ENCODE measurements around the gene XRN1.
"Not testable (repeated sequence)": the region's sequence is repeated elsewhere in the genome, so short reads cannot be mapped to it uniquely, and the experiment has no call there.

Gene XRN1, protein sequence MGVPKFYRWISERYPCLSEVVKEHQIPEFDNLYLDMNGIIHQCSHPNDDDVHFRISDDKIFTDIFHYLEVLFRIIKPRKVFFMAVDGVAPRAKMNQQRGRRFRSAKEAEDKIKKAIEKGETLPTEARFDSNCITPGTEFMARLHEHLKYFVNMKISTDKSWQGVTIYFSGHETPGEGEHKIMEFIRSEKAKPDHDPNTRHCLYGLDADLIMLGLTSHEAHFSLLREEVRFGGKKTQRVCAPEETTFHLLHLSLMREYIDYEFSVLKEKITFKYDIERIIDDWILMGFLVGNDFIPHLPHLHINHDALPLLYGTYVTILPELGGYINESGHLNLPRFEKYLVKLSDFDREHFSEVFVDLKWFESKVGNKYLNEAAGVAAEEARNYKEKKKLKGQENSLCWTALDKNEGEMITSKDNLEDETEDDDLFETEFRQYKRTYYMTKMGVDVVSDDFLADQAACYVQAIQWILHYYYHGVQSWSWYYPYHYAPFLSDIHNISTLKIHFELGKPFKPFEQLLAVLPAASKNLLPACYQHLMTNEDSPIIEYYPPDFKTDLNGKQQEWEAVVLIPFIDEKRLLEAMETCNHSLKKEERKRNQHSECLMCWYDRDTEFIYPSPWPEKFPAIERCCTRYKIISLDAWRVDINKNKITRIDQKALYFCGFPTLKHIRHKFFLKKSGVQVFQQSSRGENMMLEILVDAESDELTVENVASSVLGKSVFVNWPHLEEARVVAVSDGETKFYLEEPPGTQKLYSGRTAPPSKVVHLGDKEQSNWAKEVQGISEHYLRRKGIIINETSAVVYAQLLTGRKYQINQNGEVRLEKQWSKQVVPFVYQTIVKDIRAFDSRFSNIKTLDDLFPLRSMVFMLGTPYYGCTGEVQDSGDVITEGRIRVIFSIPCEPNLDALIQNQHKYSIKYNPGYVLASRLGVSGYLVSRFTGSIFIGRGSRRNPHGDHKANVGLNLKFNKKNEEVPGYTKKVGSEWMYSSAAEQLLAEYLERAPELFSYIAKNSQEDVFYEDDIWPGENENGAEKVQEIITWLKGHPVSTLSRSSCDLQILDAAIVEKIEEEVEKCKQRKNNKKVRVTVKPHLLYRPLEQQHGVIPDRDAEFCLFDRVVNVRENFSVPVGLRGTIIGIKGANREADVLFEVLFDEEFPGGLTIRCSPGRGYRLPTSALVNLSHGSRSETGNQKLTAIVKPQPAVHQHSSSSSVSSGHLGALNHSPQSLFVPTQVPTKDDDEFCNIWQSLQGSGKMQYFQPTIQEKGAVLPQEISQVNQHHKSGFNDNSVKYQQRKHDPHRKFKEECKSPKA (N-terminal part only)

DNA sequence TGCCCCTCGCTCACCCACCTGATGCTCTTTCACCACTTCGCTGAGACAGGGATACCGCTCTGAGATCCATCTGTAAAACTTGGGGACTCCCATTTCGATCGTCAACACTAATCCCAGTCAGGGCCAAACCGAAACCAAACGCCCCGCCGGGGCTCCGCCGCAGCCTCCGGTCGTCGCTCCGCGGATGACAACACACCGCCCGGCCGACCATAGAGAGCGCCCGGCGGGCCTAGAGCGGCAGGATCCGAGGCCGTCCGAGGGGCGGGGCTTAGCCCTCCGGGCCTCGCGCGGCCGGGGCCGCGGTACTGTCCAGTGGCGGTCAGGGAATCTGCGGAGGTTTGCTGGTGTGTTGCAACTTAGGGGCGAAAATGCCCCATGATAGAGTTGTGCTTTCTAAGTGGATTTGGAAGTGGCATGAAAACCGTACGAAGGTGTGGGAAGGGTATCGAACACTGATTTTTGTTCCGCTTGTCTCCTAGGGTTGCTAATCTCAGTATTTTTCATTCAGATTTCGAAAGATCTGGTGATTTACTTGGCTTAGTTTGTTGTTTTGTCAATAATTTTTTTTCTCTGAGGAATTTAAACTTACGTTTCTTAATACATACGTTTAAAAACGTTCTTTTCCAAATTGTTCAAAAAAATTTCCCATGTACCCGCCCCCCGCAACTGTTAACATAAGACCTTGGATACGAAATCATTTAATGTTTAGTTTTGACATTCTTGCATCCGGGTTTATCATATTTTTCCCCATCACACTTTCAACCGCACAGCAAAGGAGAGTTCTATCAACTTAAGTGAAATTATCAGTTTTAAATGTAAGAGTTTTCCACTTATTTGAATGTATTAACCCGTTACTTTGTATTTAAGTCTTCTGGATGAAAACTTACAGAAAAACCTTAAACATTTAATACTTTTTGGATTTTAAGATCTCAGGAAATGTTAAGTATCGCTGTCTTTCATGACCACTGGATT is at the start of gene XRN1:
Gene XRN1, minus strand, starts transcription at position 186 of the 972 bp plus-strand sequence. Its CDS starts 93 bp downstream, at position 93.
- peak; percentile 93 for DNase-seq

DNA sequence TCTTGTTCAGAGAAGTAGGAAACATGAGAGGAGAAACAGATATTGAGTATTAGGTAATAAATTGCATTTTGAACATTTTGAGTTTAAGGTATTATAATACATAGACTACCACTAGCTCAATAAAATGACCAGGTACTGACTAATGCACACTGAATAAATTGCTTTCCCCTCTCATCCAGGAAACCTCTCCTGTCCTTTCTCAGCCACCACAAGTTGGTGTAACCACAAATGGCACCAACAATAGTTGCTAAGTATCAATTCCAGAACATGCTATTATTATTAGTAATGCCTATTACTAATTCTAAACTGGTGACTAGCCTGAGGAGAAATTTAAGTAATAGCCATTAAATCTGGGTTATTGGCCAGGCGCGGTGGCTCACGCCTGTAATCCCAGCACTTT is 47.3 kb upstream of the XRN1 start:
- DNase-seq: no peak

DNA sequence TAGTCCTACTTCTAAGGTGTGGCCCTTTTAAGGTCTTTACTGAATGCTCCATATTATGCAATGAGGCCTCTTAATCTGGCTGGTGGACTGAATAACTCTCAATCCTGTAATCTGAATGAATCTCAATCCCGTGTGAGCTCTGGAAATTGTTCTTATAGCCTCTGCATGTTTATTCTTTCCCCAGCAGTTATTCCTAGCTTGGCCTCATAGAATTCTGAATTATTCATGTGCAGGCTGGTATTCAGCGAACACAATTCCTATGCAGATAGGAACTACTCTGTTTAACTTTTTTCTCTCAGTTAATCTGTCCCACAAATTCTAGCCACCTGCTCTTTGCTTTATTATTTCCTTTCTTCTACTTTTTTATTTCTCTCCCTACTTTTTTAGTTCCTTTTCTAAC is 44.3 kb upstream of the XRN1 start:
- no peak for DNase-seq

DNA sequence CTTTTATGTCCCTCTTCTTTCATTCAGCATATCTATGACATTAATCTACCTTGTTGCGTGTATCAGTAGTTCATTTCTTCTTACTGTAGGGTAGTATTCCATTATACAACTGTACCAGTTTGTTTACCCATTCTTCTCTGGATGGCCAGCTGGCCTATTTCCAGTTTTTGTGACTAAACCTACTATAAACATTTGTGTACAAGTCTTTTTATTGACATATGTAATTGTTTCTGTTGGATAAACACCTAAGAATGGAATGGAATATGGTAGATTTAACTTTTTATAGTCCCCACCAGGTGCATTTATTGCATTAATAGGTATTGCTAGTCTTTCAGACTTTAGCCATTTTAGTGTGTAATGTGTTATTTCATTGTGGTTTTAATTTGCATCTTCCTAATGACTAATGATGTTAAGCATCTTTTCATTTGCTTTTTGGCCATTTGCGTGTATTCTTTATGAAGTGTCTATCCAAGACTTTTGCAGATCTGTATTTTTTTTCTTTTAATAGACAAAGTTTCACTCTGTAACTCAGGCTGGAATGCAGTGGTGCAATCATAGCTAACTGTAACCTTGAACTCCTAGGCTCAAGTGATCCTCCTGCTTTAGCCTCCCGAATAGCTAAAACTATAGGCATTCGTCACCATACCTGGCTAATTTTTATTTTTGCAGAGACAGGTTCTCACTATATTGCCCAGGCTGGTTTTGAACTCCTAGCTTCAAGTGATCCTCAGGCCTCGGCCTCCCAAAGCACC is 41.9 kb upstream of the XRN1 start:
- no peak for DNase-seq

DNA sequence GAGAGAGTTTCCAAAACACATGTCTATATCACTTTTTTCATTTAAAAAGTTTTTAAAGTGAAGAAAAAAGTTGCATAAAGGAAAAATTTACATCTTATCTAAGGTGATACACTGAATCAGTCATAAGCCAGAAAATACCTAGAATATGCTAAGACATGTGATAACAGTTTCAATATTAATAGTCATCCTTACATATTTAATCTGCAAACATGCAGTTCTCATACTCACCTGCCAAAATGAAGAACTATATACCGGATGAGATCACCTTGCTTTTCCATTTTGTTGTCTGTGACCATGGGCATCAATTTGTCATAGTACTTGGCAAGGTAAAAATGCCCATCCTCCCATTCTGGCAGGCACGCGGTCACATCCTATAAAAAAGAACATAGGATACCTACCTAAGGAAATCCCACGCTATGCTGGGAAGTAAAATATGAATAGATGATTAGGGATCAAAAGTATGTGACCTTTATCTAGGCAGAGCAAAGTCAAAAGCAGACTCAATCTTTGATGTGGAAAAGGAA is 37.1 kb upstream of the XRN1 start:
- DNase-seq: no peak

DNA sequence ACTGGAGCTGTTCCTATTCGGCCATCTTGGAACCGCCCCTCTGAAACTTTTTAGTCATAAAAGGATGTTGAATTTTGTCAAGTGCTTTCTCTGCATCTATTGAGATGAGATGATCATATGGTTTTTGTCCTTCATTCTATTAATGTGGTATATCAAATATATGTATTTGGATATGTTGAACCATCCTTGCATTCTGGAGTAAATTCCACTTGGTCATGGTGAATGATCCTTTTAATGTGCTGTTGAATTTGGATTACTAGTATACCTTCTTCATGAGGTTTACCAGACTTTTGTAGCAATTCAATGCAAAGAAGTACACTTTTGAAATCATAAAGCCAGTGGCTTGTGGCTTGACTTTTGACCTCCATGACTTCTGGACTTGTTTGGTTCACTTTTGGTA is 33.4 kb upstream of the XRN1 start:
- no peak for DNase-seq

DNA sequence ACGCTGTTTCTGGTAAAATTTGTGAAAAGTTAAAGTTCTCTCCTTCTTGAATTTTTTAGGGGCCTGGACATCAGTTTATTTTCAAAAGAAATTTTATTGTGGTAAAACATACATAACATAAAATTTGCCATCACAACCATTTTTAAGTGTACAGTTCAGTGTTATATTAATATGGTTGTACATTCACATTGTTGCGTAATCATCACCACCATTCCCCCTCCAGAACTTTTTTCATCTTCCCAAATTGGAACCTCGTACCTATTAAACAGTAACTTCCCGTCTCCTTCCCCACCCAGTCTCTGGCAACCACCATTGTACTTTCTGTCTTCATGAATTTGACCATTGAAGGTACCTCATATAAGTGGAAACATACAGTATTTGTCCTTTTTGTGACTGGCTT is 23.0 kb upstream of the XRN1 start:
- no peak for DNase-seq

DNA sequence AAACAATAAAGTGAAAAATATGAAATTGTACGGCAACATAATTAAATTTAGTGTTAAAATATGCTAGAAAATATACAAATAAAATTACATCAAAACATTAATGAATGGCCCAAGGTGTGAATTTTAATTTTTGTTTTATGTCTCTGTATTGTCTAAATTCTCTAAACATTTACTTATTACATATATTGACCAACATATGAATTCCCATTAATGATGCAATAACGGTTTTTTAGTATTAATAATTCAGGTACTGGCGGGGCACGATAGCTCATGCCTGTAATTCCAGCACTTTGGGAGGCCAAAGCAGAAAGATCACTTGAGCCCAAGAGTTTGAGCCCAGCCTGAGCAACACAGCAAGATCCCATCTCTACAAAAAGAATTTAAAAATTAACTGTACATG is 20.6 kb upstream of the XRN1 start:
- DNase-seq: no peak

DNA sequence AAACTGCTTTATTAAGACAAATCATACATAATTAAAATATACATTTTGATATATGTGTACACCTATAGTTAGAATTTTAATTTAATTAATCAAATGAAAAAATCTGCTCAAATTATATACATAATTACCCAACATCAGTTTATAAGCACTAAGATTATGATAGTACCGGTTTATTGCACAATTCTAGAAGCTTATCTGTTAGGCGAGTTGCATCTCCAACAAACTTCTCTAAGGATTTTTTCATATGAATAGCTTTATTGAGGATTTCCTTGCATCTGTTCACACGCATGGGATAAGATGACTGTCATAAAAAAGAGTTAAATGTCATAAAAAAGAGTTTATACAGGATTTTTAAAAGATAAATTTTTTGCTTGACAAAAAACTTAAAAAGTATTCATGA is 19.9 kb upstream of the XRN1 start:
- no peak for DNase-seq

DNA sequence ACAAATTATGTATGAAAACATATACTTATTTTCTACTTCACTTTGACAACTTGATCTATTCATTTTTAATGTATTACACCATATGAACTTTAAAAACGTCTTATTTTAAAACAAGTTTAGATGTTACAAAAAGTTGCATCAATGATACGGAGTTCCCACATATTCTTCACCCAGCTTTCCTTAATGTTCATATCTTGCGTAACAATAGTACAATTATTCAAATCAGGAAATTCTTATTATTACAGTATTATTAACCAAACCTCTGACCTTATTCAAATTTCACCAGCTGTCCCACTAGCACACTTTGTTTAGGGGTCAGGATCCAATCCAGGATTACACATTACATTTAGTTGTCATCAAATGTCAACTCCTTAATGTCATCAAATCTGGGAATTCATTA is 12.9 kb upstream of the XRN1 start:
- no peak for DNase-seq

DNA sequence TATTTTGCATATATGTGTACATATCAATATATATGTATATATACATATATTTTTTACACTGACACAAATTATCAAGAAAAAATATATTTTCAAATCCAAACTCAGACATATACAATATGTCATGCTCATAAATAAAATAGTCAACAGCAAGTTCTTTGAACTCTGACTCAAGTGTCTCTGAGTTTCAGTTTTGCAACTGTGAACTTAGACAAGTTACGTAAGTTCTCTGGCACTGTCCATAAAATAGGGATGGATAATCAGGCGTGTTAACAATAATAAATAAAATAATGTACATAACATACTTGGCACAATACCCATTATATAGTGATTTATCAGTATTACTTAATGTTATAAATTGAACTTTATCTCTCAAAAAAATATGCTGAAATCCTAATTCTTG is 12.1 kb upstream of the XRN1 start:
- no peak for DNase-seq

DNA sequence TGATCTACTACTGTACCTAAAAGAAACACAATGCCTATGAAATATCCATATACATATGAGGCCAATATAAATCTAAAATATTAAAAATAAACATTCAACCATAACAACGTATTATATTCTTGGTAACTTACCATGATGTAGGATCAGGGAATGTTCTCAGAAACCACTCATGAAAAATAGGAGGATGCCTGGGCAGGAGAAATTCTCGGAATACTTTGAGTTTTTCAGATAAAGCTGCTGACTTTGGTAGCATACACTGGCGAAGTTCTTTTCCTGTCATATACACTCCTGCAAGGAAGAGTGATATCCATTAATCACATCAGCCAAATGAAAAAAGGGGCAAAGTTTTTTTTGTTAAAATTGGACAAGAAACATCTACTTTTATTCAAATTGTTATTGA is 11.3 kb upstream of the XRN1 start:
- no peak for DNase-seq

DNA sequence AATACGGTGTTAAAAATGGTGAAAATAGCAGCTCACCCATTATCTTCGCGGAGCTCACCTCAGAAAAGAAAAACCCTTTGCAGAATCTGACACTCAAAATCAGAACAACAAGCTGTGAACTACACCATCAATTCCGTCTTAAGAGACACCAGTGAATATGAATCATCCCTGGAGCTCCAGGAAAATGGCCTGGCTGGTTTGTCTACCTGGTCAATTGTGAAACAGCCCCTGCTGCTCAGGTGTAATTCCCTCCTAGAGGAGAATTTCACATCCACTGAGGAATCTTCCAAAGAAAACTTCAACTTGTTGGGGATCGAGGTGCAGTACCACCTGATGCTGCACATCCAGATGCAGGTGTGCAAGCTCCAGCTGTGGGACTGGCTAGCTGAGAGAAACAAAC is 3.0 kb upstream of the XRN1 start:
- DNase-seq: no peak

DNA sequence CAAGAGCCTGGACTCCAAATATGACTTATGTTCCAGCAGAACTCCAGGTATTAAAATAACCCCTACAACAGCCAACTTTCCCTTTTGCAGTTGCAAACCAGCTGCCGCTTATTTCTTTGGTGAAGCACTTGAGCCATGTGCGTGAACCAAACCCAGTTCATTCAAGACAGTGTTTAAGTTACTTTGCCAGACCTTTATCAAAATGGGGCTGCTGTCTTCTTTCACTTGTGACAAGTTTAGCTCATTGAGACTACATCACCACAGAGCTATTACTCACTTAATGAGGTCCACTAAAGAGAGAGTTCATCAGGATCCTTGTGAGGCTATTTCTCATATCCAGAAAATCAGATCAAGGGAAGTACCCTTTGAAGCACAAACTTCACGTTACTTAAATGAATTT is 2.4 kb upstream of the XRN1 start:
- DNase-seq: no peak

DNA sequence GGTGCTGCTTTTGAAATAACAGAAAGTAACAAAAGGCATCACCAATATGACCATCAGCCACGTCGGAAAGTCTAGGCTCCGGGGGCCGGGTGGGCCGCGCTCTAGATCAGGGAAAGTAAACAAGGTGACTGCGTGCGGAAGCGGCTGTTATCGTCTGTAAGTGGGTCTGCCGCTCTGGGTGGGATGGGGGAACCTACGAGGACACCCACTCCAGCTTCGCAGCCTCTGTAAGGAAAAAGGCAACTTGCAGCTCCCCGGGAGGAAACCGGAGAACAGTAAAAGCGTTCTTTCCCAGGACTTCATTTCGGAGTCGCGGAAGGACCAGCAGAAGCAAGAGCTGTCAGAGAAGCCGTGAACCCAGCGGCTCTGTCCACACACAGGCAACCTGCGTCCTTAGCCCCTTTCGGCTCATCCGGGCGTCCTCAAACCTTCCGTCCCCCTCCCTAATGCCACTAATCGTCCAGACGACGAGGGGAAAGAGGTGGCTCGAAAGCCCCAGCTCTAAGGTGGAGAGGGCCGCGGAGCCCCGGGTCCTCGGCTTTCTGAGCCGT is 461 bp downstream of the XRN1 start:
- DNase-seq: peak; percentile 19

DNA sequence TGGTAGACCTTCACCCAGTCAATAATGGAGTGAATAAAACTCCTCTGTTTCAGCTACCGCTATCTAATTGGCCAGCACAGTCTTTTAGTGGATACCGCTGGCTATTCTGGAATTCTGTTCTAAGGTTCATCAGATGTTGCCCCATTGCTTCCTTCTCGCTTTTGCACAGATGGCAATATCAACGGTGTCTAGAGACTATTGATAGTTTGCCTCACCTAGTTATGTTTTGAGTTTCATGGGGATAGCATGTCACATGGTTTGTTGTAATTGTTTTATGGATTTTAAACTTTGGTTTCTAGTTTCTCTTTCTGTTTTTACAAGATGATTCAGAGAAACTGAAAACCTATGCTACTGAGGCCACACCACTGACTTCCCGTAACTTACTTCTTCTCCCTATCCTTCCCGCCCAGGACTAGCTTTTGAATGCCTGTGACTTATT is 2.0 kb downstream of the XRN1 start:
- DNase-seq: no peak

DNA sequence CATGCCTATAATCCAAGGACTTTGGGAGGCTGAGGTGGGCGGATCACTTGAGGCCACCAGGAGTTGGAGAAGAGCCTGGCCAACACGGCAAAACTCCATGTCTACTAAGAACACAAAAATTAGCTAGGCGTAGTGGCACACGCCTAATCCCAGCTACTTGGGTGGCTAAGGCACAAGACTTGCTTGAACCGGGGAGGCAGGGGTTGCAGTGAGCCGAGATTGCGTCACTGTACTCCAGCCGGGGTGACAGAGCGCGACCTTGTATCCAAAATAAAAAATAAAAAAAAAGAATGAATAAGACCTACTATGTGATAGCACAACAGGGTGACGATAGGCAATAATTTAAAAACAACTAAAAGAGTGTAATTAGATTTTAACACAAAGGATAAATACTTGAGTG is 3.5 kb downstream of the XRN1 start:
- DNase-seq: no peak

DNA sequence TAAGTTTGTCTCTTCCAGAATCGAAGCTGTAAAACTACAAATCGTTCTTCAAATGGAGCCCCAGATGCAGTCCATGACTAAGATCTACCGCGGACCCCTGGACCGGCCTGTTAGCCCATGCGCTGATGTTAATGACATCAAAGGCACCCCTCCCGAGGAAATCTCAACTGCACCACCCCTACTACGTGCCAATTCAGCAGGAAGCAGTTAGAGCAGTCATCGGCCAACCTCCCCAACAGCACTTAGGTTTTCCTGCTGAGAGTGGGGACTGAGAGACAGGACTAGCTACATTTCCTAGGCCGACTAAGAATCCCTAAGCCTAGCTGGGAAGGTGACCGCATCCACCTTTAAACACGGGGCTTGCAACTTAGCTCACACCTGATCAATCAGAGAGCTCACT is 4.8 kb downstream of the XRN1 start:
- DNase-seq: not testable (repeated sequence)

DNA sequence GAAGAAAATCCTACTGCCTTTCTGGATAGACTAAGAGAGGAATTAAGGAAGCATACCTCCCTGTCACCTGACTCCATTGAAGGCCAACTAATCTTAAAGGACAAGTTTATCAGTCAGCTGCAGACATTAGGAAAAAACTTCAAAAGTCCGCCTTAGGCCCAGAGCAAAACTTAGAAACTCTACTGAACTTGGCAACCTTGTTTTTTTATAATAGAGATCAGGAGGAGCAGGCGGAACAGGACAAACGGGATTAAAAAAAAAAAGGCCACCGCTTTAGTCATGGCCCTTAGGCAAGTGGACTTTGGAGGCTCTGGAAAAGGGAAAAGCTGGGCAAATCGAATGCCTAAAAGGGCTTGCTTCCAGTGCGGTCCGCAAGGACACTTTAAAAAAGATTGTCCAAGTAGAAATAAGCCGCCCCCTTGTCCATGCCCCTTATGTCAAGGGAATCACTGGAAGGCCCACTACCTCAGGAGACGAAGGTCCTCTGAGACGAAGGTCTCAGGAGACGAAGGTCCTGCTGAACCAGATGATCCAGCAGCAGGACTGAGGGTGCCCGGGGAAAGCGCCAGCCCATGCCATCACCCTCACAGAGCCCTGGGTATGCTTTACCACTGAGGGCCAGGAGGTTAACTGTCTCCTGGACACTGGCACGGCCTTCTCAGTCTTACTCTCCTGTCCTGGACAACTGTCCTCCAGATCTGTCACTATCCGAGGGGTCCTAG is 8.2 kb downstream of the XRN1 start:
- DNase-seq: not testable (repeated sequence)

DNA sequence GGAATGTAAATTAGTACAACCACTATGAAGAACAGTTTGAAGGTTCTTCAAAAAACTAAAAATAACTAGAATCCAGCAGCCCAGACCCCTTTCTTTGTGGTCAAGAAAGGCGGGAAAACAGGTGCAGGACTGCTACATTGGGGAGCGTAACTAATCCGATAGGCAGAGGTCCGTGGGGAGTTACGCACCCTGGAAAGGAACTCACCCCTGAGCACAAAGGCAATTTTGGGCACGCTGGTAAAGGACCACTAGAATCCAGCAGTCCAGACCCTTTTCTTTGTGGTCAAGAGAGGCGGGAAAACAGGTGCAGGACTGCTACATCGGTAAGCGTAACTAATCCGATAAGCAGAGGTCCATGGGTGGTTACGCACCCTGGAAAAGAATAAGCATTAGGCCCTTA is 9.7 kb downstream of the XRN1 start:
- DNase-seq: not testable (repeated sequence)
